Epidermal melanocyte (primary cell): ENCODE measurements around the gene ZNF620.
A peak's percentile ranks its signal among the peaks of the same experiment; 100 is the strongest.
"Not testable (repeated sequence)": the region's sequence is repeated elsewhere in the genome, so short reads cannot be mapped to it uniquely, and the experiment has no call there.

ENCODE experiments used
- DNase-seq: peaks from one replicate; pipeline ENCODE4 v3.0.0; 2011; ENCODE audit warnings: low spot score; ENCODE audit not compliant: insufficient read length

ZNF620 gene

GRCh38 chr3:40505599-40506462 is at the start of gene ZNF620:
TSS of gene ZNF620 (plus strand) at chr3:40506039. CDS start at chr3:40506353, 314 bp downstream.
- no peak for DNase-seq

GRCh38 chr3:40456279-40456939 is 49.4 kb upstream of the ZNF620 start:
- DNase-seq = no peak

- DNase-seq = peak; percentile 94
These were observed 48.7 kb upstream of the ZNF620 start, which contains the start of gene RPL14 for GRCh38 chr3:40456940-40457823. TSS of gene RPL14 (plus strand) at chr3:40457339. CDS start at chr3:40457472, 133 bp downstream.

- no peak for DNase-seq
These were observed 47.4 kb upstream of the ZNF620 start for GRCh38 chr3:40458473-40458872.

- not testable (repeated sequence) for DNase-seq
These were observed 45.4 kb upstream of the ZNF620 start for GRCh38 chr3:40460481-40460880.

- no peak for DNase-seq
These were observed 44.7 kb upstream of the ZNF620 start for GRCh38 chr3:40461161-40461560.

- DNase-seq = not testable (repeated sequence)
These were observed 43.0 kb upstream of the ZNF620 start for GRCh38 chr3:40462838-40463237.

GRCh38 chr3:40463579-40463978 is 42.3 kb upstream of the ZNF620 start:
- no peak for DNase-seq

GRCh38 chr3:40464339-40465110 is 41.3 kb upstream of the ZNF620 start:
- DNase-seq = no peak

GRCh38 chr3:40465111-40465407 is 40.8 kb upstream of the ZNF620 start:
- DNase-seq = no peak

- DNase-seq = no peak
These were observed 40.4 kb upstream of the ZNF620 start for GRCh38 chr3:40465456-40465855.

- DNase-seq = no peak
These were observed 37.8 kb upstream of the ZNF620 start for GRCh38 chr3:40468018-40468417.

GRCh38 chr3:40470701-40471100 is 35.1 kb upstream of the ZNF620 start:
- no peak for DNase-seq

GRCh38 chr3:40476478-40477470 is 29.1 kb upstream of the ZNF620 start, which contains the start of gene ZNF619:
TSS of gene ZNF619 (plus strand) at chr3:40477122. CDS start at chr3:40477980, 858 bp downstream.
- peak; percentile 66 for DNase-seq

GRCh38 chr3:40477666-40478065 is 28.2 kb upstream of the ZNF620 start:
- DNase-seq = no peak

GRCh38 chr3:40487172-40487571 is 18.7 kb upstream of the ZNF620 start:
- no peak for DNase-seq

- DNase-seq = no peak
These were observed 14.9 kb upstream of the ZNF620 start for GRCh38 chr3:40490916-40491315.

- no peak for DNase-seq
These were observed 11.1 kb upstream of the ZNF620 start for GRCh38 chr3:40494698-40495097.

- no peak for DNase-seq
These were observed 8.6 kb upstream of the ZNF620 start for GRCh38 chr3:40497288-40497687.

GRCh38 chr3:40499952-40500351 is 5.9 kb upstream of the ZNF620 start:
- no peak for DNase-seq
